ENCODE measurements around the gene LAMTOR4. TPM values are rescaled to one million over a fixed set of nuclear protein-coding genes. Genes with fewer than 3 reads are reported as not detected.

The LAMTOR4 gene
- total and polyA plus RNA-seq, 10 of the 15 experiments (the other 5 are each of a cell fraction or from before 2014, with no cell fraction given) = 73.4 to 297 (median 196) TPM

DNA sequence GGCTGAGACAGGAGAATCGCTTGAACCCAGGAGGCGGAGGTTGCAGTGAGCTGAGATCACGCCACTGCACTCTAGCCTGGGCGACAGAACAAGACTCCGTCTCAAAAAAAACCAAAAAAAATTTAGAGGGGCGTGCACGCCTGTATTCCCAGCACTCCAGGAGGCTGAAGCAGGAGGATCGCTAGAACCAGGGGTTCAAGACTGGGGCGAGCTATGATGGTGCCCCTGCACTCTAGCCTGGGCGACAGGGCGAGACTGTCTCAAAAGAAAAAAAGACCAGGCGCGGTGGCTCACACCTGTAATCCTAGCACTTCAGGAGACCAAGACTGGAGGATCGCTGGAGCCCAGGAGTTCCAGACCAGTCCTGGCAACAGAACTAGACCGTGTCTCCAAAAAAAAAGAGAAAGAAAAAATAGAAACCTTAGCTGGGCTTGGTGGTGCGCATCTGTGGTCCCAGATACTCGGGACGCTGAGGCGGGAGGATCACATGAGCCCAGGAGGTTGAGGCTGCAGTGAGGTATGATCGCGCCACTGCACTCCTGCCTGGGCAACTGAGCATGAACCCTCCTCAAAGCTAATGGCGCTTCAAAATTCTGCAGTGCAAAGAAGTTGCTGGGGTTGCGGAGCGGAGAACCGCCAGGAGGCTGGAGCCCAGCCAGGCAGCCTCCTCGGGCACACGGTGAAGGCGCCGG lies 22.3 kb upstream of the LAMTOR4 start (continued):
- TF ChIP-seq, protein P1, sequence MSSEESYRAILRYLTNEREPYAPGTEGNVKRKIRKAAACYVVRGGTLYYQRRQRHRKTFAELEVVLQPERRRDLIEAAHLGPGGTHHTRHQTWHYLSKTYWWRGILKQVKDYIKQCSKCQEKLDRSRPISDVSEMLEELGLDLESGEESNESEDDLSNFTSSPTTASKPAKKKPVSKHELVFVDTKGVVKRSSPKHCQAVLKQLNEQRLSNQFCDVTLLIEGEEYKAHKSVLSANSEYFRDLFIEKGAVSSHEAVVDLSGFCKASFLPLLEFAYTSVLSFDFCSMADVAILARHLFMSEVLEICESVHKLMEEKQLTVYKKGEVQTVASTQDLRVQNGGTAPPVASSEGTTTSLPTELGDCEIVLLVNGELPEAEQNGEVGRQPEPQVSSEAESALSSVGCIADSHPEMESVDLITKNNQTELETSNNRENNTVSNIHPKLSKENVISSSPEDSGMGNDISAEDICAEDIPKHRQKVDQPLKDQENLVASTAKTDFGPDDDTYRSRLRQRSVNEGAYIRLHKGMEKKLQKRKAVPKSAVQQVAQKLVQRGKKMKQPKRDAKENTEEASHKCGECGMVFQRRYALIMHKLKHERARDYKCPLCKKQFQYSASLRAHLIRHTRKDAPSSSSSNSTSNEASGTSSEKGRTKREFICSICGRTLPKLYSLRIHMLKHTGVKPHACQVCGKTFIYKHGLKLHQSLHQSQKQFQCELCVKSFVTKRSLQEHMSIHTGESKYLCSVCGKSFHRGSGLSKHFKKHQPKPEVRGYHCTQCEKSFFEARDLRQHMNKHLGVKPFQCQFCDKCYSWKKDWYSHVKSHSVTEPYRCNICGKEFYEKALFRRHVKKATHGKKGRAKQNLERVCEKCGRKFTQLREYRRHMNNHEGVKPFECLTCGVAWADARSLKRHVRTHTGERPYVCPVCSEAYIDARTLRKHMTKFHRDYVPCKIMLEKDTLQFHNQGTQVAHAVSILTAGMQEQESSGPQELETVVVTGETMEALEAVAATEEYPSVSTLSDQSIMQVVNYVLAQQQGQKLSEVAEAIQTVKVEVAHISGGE (CRISPR knock-in tag; IDR thresholded peaks at IDR 0.05) = peak; percentile 36; the same call in 1 of the 2 replicates
- TF ChIP-seq ATF7 (IDR thresholded peaks at IDR 0.05; ENCODE audit: low read depth) (no peak), KLF5 (IDR thresholded peaks at IDR 0.05; ENCODE audit: partially characterized antibody) (no peak), SIN3A (IDR thresholded peaks at IDR 0.05; ENCODE audit: low read depth, low read length) (peak; percentile 63; the same call in 1 of the 2 replicates), MEF2B (IDR thresholded peaks at IDR 0.05; ENCODE audit: partially characterized antibody, poor library complexity, severe bottlenecking) (peak; percentile 18)
- TF ChIP-seq, protein P2, sequence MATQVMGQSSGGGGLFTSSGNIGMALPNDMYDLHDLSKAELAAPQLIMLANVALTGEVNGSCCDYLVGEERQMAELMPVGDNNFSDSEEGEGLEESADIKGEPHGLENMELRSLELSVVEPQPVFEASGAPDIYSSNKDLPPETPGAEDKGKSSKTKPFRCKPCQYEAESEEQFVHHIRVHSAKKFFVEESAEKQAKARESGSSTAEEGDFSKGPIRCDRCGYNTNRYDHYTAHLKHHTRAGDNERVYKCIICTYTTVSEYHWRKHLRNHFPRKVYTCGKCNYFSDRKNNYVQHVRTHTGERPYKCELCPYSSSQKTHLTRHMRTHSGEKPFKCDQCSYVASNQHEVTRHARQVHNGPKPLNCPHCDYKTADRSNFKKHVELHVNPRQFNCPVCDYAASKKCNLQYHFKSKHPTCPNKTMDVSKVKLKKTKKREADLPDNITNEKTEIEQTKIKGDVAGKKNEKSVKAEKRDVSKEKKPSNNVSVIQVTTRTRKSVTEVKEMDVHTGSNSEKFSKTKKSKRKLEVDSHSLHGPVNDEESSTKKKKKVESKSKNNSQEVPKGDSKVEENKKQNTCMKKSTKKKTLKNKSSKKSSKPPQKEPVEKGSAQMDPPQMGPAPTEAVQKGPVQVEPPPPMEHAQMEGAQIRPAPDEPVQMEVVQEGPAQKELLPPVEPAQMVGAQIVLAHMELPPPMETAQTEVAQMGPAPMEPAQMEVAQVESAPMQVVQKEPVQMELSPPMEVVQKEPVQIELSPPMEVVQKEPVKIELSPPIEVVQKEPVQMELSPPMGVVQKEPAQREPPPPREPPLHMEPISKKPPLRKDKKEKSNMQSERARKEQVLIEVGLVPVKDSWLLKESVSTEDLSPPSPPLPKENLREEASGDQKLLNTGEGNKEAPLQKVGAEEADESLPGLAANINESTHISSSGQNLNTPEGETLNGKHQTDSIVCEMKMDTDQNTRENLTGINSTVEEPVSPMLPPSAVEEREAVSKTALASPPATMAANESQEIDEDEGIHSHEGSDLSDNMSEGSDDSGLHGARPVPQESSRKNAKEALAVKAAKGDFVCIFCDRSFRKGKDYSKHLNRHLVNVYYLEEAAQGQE (IDR thresholded peaks at IDR 0.05; ENCODE audit: low read depth, low read length) = no peak
- TF ChIP-seq, protein P3, sequence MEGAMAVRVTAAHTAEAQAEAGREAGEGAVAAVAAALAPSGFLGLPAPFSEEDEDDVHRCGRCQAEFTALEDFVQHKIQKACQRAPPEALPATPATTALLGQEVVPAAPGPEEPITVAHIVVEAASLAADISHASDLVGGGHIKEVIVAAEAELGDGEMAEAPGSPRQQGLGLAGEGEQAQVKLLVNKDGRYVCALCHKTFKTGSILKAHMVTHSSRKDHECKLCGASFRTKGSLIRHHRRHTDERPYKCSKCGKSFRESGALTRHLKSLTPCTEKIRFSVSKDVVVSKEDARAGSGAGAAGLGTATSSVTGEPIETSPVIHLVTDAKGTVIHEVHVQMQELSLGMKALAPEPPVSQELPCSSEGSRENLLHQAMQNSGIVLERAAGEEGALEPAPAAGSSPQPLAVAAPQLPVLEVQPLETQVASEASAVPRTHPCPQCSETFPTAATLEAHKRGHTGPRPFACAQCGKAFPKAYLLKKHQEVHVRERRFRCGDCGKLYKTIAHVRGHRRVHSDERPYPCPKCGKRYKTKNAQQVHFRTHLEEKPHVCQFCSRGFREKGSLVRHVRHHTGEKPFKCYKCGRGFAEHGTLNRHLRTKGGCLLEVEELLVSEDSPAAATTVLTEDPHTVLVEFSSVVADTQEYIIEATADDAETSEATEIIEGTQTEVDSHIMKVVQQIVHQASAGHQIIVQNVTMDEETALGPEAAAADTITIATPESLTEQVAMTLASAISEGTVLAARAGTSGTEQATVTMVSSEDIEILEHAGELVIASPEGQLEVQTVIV (IDR thresholded peaks at IDR 0.05; ENCODE audit: borderline replicate concordance, partially characterized antibody) = peak; percentile 3

Data from GM12878 (cell line).